Nephron (organoid): ENCODE data around the gene PRR36.
"Not testable (repeated sequence)": the region's sequence is repeated elsewhere in the genome, so short reads cannot be mapped to it uniquely, and the experiment has no call there.

Source experiments
- H3K27ac Mint-ChIP-seq, 3 experiments: 2 replicates each; pipeline ENCODE4 v1.8.0; 2020; ENCODE audit warnings: mixed read lengths in 3 of 3, mild to moderate bottlenecking in 2 of 3, moderate library complexity in 1 of 3
- H3K27me3 Mint-ChIP-seq: 2 replicates; pipeline ENCODE4 v1.8.0; 2021; ENCODE audit warnings: low read depth, mild to moderate bottlenecking, moderate library complexity, mixed read lengths
- H3K36me3 Mint-ChIP-seq: 2 replicates; pipeline ENCODE4 v1.8.0; 2020; ENCODE audit warnings: low read depth, mixed read lengths
- H3K4me1 Mint-ChIP-seq: 2 replicates; pipeline ENCODE4 v1.8.0; 2020; ENCODE audit warnings: mixed read lengths
- H3K4me3 Mint-ChIP-seq, 3 experiments: 2 replicates each; pipeline ENCODE4 v1.8.0; 2020; ENCODE audit warnings: mild to moderate bottlenecking in 3 of 3, mixed read lengths in 3 of 3, moderate library complexity in 2 of 3
- H3K9me3 Mint-ChIP-seq: 2 replicates; pipeline ENCODE4 v1.8.0; 2020; ENCODE audit warnings: mixed read lengths
- TF ChIP-seq, protein P1 (sequence below), 3 experiments: fragments of 200-600 bp; sonication (generic); IDR thresholded peaks; one replicate each; pipeline ENCODE4 v1.5.0; 2021; ENCODE audit warnings: antibody characterized with exemption in 3 of 3; ENCODE audit not compliant: unreplicated experiment in 3 of 3

The PRR36 gene

DNA sequence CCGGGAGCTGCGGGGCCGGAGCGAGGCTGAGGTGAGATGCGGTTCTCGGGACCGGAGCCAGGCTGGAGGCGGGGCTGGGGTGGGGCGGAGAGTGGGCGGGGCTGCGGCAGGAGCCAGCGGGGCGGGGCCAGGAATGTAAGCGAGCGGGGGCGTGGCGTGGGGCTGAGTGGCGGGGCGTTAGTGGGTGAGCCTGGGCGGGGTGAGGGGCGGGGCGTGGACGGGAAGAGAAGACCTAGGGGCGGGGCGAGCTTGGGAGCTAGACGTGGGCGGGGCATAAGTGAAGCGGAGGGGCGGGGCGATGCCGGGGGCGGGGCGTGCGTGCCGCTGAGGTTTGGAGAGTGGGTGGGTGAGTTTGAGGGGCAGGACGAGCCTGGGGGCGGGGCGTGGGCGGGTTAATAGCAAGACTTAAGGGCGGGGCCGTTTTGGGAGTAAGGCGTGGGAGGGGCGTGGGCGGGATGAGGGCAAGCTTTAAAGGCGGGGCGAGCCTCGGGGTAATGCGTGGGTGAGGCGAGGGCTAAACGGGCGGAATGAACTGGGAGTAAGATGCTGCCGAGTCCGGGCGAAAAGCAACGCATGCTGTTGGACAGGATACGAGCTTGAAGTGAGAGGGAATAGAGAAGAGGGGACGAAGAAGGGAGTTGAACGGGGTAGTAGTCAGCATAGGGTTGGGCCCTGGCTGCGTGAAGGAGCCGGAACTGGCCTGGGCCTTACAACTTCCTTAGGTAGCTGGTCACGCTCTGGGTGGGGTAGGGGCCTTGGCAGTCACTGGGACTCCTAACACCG, 46.5 kb upstream of the PRR36 start:
- TF ChIP-seq, protein P1, sequence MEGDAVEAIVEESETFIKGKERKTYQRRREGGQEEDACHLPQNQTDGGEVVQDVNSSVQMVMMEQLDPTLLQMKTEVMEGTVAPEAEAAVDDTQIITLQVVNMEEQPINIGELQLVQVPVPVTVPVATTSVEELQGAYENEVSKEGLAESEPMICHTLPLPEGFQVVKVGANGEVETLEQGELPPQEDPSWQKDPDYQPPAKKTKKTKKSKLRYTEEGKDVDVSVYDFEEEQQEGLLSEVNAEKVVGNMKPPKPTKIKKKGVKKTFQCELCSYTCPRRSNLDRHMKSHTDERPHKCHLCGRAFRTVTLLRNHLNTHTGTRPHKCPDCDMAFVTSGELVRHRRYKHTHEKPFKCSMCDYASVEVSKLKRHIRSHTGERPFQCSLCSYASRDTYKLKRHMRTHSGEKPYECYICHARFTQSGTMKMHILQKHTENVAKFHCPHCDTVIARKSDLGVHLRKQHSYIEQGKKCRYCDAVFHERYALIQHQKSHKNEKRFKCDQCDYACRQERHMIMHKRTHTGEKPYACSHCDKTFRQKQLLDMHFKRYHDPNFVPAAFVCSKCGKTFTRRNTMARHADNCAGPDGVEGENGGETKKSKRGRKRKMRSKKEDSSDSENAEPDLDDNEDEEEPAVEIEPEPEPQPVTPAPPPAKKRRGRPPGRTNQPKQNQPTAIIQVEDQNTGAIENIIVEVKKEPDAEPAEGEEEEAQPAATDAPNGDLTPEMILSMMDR (IDR thresholded peaks at IDR 0.05; ENCODE audit: unreplicated experiment in 3 of 3) = no peak
- Mint-ChIP-seq H3K4me3 (peak overlapping the region; percentile 83 to 90 (median 90)), H3K27me3 (peaks cover 36% of the 10 kb centered on the region), H3K9me3 (no peaks in the 10 kb centered on the region), H3K4me1 (peaks cover 20% of the 10 kb centered on the region), H3K36me3 (no peaks in the 10 kb centered on the region), H3K27ac (peak overlapping the region; percentile 89 to 94 (median 92))

DNA sequence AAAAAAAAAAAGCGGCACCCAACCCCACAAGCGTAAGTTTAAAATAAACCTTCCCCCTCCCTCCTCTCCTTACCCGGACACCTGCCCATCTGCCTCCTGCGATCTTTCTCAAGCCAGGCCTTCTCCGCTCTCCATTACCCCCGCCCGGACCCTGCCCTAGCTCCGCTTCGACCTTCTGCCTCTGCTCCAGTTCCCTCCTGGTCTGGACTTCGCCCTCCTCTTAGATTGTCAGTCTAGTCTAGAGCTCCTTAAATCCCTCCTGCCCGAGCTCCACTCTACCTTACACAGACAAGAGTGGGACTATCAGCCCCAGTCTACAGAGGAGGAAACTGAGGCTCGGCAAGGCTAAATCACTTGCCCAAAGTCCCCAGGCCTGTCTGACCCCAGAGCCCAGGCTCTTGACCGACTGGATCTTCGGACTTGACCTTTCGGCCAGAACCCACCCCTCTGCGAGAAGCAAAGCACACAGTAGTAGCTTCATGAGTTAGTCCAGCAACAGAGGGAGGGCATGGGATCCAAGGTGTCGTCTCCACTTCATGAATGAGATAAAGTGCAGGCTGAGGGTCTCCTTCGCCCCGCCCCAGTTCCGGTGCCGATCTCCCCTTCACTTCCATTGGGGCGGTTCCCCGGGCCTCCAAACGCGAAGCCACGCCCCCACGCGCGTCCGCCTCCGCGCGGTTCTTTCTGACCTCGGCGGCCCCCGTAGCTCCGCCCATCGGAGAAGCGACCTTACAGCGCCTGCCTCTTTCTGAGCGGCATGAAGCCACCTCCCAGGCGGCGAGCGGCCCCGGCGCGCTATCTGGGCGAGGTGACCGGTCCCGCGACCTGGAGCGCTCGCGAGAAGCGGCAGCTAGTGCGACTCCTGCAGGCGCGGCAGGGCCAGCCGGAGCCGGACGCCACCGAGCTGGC, 45.7 kb upstream of the PRR36 start, which contains the start of gene SNAPC2:
Gene SNAPC2, plus strand, starts transcription at position 729 of the 909 bp plus-strand sequence. Its CDS starts 29 bp downstream, at position 758.
- H3K9me3 Mint-ChIP-seq = no peaks in the 10 kb centered on the region

DNA sequence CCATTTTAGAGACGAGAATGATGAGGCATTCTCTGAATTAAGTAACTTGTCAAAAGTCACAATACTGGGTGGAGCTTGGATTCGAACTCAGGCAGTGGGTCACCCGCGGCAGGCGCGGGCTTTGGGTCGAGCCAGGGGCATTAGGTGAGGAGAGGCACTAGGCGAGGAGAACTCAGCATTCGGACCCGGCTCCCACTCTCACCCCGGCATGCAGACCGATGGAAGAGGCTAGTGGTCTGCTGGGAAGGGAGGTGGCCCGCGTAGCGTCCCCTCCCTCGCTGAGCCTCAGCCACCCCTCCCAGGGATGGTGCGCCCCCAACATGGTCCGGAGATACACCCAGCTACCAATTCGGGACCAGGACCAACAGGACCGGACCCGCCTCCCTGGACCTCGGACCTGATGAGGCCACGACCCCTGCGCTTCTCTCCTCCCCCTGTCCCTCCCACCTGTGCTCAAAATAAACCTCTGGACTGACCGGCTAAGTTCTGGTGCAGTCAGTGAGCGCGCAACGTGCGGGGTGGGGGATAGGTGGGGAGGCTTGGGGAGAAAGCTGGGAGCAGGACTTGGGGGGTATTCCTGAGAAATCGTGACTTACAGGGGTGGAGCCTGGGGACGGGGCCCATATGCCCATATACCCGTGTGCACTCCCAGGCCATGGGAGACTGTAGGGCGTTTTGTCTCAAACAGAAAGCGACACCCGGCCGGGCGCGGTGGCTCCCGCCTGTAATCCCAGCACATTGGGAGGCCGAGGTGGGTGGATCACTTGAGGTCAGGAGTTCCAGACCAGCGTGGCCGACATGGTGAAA, 44.6 kb upstream of the PRR36 start:
- Mint-ChIP-seq H3K4me1 (peaks cover 20% of the 10 kb centered on the region), H3K9me3 (no peaks in the 10 kb centered on the region), H3K36me3 (no peaks in the 10 kb centered on the region), H3K27me3 (peaks cover 55% of the 10 kb centered on the region), H3K4me3 (peak overlapping the region; percentile 83 to 90 (median 90)), H3K27ac (no peak overlapping the region)
- TF ChIP-seq, protein P1 (IDR thresholded peaks at IDR 0.05; ENCODE audit: unreplicated experiment in 3 of 3) = no peak

More for the DNA sequence above, 45.7 kb upstream of the PRR36 start, which contains the start of gene SNAPC2:
- peaks cover 20% of the 10 kb centered on the region for H3K4me1 Mint-ChIP-seq
- TF ChIP-seq, protein P1 (IDR thresholded peaks at IDR 0.05; ENCODE audit: unreplicated experiment in 3 of 3) = no peak
- H3K27ac Mint-ChIP-seq = peak within 1 kb of the TSS; percentile 89 to 94 (median 93)
- no peaks in the 10 kb centered on the region for H3K36me3 Mint-ChIP-seq
- peak within 1 kb of the TSS; percentile 83 to 90 (median 90) for H3K4me3 Mint-ChIP-seq
- peaks cover 44% of the 10 kb centered on the region for H3K27me3 Mint-ChIP-seq

DNA sequence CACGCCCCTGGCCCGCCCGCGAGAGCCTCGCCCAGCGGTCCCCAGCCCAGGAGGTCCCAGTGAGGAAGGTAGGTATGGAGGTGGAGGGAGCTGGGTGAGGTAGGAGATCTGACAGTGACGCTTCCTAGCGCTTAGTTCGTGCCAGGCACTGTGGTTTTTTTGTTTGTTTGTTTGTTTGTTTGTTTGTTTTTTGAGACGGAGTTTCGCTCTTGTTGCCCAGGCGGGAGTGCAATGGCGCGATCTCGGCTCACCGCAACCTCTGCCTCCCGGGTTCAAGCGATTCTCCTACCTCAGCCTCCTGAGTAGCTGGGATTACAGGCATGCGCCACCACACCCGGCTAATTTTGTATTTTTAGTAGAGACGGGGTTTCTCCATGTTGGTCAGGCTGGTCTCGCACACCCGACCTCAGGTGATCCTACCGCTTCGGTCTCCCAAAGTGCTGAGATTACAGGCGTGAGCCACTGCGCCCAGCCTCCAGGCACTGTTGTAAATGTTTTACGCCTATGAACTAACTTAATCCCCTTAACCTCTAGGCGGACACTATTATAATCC, 43.9 kb upstream of the PRR36 start:
- Mint-ChIP-seq H3K4me3 (peak overlapping the region; percentile 63 to 72 (median 66)), H3K27me3 (peaks cover 59% of the 10 kb centered on the region), H3K4me1 (peaks cover 20% of the 10 kb centered on the region)
- not testable (repeated sequence) for H3K9me3 Mint-ChIP-seq, H3K36me3 Mint-ChIP-seq, H3K27ac Mint-ChIP-seq
- TF ChIP-seq, protein P1 (IDR thresholded peaks at IDR 0.05; ENCODE audit: unreplicated experiment in 3 of 3) = peak in 2 of 3 experiments; percentile 1 to 7
